ENCODE data around the gene UBL4B.

DNA sequence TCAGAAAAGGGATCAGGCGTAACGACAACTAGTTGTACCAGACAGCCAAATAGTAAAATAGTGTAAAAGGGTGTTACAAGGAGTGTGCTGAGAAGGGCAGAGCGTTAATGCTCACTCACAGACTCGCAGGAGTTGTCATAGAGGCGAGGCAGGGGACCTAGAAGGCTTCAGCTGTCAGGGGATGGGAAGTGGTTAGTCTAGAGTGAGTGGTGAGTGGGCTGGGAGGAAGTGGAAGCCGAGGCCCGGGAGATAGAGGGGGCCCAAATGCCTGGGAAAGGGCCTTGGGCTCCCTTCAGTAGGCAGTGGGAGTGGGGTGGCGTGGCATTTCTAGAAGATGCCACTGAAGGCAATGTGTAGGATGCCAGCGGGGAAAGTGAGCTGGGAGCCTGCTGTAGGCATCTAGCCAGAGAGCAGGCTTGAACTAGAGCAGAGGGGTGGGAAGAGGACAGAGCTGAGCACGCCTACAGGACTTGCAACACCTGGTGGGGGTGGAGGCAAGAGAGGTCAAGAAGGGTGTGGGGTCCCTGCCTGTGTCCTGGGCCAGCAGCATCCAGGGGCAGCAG, 48.4 kb downstream of the UBL4B start:
- TF ChIP-seq EZH2phosphoT487 (IDR thresholded peaks at IDR 0.05; ENCODE audit: insufficient read depth, low read depth) (no peak), EZH2 (IDR thresholded peaks at IDR 0.05; ENCODE audit: insufficient read depth, poor library complexity, severe bottlenecking) (no peak)
